GM12864 (cell line): ENCODE measurements around the gene PLXDC1.

ENCODE experiments used
- DNase-seq: peaks from one replicate; pipeline ENCODE4 v3.0.0-alpha.2; 2011; ENCODE audit warnings: low read depth
- H3K4me3 ChIP-seq: 2 replicates; pipeline ENCODE4 v1.5.1; 2011; ENCODE audit warnings: mild to moderate bottlenecking, low read depth, low read length, control low read depth
- CTCF ChIP-seq: IDR thresholded peaks from 2 replicates; pipeline ENCODE4 v1.5.1; 2011; ENCODE audit warnings: low read depth, mild to moderate bottlenecking, moderate library complexity, low read length, control low read depth, inconsistent platforms; ENCODE audit errors: missing control alignments

The PLXDC1 gene

GRCh38 chr17:39018267-39019134 is 132.9 kb downstream of the PLXDC1 start:
- no peak for TF ChIP-seq CTCF
- H3K4me3 ChIP-seq = no peak overlapping the region
- peak; percentile 12 for DNase-seq

GRCh38 chr17:39016193-39017153 is 135.0 kb downstream of the PLXDC1 start:
- no peak for DNase-seq
- TF ChIP-seq CTCF = no peak
- H3K4me3 ChIP-seq = no peak overlapping the region

GRCh38 chr17:39015546-39015935 is 135.9 kb downstream of the PLXDC1 start:
- no peak overlapping the region for H3K4me3 ChIP-seq
- no peak for DNase-seq
- no peak for TF ChIP-seq CTCF

GRCh38 chr17:39014795-39015545 is 136.5 kb downstream of the PLXDC1 start:
- TF ChIP-seq CTCF = no peak
- H3K4me3 ChIP-seq = no peak overlapping the region
- DNase-seq = no peak

DNA sequence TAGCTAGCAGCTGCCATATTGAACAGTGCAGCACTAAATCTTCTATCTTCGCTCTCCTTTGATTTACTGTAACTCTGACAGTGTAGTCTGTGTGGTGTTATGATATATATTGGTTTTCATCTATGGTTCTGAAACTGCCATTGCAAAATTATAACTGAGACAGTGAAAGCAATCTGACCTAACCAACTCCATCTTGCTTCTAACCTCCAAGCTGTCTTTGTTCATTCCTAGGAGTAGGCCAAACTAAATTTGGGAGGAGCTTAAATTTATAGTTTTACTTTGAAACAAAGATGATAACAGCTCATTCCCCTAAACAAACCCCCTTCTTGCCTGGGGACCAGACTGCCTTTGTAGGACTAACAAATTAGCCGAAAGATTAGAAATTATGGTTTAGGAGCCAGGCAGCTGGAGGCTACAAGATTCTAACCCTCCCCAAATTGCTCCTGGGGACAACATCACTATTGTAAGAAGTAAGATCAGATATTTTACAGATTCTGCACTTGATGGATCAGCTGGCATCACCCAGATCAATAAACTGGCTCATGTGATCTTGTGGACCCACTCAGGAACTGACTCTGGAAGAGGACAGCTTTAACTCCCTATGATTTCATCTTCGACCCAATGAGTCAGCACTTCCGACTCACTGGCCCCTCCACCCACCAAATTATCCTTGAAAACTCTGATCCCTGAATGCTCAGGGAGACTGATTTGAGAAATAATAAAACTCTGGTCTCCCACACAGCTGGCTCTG is 137.2 kb downstream of the PLXDC1 start:
- DNase-seq = no peak
- no peak overlapping the region for H3K4me3 ChIP-seq
- TF ChIP-seq CTCF = no peak
